Stimulated activated CD8-positive, alpha-beta memory T cell treated with anti-CD3 and anti-CD28 coated beads, Interleukin-15, amount 100 ng/mL, for 48 hours (primary cell): ENCODE measurements around the gene HS3ST3B1.

Experiments
- DNase-seq, 2 donors: peaks; one replicate each; pipeline ENCODE4 v3.0.0-alpha.2; 2020; ENCODE audit warnings: low read depth in 2 of 2

HS3ST3B1 gene

GRCh38 chr17:14300575-14301278 is at the start of gene HS3ST3B1:
TSS of gene HS3ST3B1 (plus strand) at chr17:14301081. CDS start at chr17:14301519, 438 bp downstream.
- DNase-seq, result peak; percentile 98 to 99

DNA sequence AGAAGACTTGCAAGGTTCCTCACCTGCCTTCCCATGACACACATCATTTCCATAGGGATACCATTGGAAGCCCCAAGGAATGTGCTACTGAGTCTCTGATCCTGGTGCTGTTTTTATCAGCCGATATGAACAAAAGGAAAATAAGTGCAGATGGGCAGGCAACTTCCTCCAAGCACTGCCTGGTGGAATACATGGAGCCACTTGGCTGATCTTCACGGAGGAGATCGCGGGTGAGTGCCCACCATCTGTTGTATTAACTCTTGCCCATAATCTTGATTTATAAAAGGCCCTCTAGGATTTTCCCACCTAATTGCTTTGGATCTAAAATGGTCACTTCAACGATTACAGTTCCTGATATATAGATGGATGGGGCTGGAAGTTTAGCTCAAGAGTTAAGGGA is 39.5 kb upstream of the HS3ST3B1 start:
- DNase-seq, result no peak

- no peak for DNase-seq
Measured at GRCh38 chr17:14268264-14268663, 32.6 kb upstream of the HS3ST3B1 start.

DNA sequence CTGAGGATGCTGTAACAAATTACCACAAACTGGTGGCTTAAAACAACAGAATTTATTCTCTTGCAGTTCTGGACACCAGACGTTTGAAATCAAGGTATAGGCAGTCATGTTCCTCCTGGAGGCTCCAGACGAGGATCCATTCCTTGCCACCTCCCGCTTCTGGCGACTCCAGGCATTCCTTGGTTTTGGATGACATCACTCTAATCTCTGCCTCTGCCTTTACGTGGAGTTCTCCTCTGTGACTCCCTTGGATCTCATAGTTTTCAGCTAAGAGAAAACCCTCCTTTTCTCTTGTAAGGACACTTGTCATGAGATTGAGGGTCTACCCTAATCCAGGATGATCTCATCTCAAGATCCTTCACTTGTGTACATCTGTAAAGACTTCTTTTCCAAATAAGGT is 31.4 kb upstream of the HS3ST3B1 start:
- no peak for DNase-seq

DNA sequence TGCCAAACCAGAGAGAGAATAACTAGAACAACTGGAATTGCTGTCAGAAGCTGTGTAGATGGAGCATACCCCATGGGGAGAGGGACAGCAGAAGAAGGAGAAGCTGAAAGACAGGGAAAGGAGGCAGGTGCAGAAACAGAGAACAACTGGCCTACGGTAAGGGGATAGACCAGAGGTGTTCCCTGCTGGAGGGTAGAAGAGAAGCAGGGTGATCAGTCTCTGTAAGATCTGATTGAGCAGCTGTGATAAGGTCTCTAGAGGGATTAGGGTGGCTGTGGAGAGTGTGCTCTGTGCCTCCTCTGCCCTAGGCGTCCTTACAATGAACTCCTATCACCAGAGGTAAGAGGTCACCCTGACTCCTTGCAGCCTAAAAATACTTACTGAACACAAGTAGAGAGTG is 30.4 kb upstream of the HS3ST3B1 start:
- no peak for DNase-seq

DNA sequence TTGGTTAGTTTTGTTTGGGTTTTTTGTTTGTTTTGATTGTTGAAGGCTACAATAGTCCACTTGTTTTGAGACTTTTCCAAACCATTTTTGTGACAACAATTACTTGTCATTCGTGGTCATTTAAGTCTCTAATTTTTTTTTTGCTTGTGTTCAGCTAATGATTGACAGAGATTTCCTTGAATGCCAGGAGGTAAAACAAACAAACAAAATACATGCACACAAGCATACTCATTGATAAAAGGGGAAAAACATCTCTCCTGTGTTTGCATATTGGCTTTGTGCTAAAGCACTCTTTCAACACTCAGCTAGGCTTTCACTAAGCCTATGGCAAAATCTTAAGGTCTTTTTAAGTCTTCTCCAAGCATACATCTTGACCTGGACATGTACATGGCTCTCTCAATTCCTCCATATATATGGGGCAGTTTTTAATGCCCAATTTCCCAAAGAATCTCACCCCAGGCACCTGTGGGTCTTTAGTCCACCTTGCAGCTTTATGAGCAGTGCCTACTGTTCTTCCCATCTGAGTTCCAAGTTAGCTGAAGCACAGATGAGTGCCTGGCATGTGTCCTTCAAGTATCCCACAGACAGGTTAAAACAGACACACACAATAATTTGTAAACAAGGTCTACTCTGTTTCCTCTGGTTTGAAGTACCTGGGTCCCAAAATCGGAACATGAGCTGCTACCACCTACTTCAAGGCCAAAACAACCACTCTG is 24.2 kb upstream of the HS3ST3B1 start:
- no peak for DNase-seq

DNA sequence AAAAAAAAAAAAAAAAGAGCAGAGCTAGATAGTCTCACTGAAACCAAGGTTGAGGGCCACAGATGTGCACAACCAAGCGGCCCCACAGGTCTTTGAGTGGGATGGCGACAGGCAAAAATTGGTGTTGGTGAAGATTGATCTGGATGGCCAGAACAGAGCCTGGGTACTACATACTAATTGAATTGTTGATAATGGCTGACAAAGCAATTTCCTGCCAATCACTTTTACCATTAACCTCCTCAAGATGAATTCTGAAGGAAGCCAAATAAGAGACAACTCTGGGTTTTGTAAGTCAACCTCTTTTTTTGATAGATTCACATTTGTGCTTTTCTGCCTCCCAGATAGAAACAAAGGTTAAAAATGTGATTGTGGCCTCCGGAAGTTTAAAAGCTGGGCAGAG is 19.4 kb upstream of the HS3ST3B1 start:
- DNase-seq, result no peak

- DNase-seq, result no peak
Measured at GRCh38 chr17:14282726-14283125, 18.2 kb upstream of the HS3ST3B1 start.

DNA sequence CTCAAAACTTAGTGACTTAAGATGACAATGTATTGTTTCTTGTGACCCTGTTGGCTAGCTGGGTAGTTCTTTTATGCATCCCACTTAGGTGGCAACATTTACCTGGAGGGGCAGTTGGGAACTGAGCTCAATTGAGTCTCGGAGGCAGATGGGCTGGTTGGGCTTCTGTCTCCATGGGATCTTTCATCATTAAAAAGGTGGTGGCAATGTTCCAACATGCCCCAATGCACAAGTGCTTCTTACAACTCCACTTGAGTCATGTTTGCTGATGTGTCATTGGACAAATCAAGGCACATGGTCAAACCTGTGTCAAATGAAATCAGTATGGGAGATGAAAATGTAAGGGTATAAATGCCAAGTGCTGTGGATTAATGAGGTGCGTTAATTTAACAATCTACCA is 11.7 kb upstream of the HS3ST3B1 start:
- DNase-seq, result no peak

GRCh38 chr17:14294876-14295275 is 6.0 kb upstream of the HS3ST3B1 start:
- no peak for DNase-seq

DNA sequence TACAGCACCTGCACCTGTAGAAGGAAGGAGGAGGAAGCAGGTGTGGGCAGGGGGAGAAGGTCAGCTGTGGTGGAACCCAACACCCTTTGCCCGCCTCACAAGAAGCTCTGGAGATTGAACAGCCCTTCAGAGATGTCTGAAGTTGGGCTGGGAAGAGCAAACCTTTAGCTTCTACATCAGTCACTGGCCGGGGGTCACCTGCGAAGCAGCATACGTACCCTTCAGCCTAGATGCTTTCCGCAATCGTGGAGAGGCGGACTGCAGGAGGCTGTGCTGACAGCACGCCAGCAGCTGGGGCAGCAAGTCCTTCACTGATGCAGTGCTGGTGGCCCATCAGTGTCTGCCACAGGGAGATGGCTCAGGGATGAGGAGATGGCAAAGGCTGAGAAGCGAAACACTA is 5.2 kb upstream of the HS3ST3B1 start:
- DNase-seq, result no peak

DNA sequence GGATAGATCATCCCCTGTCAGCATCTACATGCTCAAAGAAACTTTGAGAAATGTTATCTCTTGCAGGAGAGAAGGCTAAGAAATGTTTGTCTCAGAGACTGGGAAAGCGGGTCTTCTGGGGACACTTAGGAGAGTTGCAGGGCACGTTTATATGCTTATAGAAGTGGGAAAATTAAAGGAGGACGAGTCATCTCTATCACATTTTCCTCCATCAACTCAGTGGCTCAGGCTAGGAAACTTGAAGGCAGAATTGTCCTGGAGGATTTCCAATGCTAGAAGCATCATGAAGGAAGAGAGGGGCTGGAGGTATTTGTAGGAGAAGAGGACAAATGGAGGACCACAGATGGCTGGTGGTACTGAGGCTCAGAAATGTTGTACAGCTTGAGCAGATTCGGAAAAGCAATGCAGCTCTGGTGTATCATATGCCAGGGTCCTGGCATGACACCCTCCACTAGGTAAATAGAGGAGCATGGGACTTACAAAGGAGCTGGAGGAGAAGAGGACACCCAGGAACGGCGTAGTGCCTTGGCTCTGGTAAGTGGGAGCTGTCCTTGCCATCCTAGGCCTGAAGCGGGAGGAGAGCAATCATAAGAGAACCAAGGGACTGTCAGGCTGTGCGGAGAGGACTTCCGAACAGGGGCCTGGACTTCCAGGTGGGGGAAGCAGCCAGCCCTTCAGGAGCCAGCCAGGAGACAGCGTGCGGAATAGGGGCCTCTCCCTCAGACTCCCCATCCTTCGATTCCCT is 4.5 kb upstream of the HS3ST3B1 start:
- DNase-seq, result no peak

DNA sequence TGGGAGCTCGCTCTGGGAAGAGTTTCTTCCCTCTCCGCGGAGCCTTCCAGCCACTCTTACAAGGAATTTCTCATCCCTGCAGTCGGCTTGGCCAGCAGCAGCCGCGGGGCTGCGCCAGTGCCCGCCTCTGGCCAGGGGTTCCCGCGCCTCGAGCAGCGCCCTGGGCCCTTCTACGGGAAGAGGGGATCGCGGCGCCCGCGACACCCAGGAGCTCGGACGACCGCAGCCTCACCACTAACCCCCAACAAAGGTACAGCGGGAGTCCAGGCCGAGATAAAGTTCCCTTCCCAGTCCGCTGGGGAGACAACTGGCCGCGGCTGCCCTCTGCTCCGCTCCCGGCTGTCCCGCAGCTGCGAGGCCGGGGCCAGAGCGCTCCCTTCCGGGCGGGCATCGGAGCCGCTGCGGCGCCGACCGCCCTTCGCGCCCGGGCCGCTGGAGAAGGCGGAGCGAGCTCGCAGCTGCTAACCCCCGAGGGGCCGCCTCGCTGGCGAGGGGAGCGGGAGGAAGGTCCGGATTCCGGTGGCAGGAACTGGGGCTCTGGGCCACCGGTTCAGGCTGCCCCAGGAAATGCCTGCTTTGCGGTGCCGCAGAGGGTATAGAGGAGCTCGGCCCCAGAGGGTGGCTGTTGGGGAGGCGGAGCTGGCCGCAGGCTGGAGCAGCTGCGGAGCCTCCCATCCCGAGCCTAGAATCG is 3.6 kb upstream of the HS3ST3B1 start:
- no peak for DNase-seq

GRCh38 chr17:14298221-14298946 is 2.5 kb upstream of the HS3ST3B1 start:
- DNase-seq, result no peak

GRCh38 chr17:14298947-14299279 is 2.0 kb upstream of the HS3ST3B1 start:
- no peak for DNase-seq

DNA sequence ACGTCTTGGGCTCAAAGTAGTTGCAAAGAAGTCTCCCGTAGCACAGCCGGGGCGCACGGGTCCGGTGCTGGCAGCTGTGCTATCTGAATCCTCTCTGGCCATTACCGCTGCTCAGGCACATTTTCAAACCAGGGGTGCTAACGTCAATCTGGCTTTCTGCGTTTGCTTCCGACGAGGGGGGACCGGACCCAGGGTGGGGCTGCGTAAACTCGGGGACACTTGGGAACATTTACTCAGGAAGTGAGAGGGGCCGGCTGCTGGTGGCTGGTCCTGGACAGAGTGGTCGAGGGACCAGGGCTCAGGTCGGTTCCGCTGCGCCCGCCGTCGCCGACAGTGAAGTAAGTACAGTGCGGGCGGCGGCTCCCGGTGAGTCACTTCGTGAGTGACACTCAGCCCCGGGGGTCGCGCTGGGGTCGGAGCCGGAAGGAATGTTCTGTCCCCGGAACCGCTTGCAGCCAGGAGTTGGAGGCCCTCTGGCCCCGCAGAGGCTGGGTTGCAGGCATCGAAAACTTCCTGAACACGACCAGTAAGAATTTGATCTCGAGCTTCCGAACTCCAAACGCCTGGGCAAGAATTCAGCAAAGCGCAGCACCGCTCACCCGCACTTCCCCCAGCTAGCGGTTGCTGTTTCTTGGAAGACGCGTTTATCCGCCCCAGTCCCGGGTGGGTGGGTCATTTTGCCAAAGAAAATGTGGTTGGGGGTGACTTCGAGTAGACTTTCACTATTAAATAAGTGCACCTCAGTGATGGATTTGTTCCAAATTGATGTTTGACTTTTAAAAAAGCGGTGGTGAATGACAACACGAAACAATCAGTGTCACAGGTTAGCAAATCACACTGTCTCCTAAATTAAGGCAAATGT is 1.4 kb upstream of the HS3ST3B1 start:
- DNase-seq, result no peak

DNA sequence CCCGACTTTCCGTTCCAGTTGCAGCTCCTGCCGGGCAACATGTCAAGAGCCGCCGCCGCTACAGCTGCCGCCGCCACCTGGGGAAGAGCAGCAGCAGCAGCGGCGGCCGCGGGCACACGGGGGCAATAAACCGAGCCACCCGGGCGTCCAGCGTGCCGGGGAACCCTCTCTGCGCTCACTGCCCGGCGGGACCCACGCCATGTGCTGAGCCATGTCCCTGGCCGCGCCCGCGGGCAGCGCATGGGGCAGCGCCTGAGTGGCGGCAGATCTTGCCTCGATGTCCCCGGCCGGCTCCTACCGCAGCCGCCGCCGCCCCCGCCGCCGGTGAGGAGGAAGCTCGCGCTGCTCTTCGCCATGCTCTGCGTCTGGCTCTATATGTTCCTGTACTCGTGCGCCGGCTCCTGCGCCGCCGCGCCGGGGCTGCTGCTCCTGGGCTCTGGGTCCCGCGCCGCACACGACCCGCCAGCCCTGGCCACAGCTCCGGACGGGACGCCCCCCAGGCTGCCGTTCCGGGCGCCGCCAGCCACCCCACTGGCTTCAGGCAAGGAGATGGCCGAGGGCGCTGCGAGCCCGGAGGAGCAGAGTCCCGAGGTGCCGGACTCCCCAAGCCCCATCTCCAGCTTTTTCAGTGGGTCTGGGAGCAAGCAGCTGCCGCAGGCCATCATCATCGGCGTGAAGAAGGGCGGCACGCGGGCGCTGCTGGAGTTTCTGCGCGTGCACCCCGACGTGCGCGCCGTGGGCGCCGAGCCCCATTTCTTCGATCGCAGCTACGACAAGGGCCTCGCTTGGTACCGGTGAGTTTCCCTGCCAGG is 604 bp downstream of the HS3ST3B1 start:
- DNase-seq, result no peak

DNA sequence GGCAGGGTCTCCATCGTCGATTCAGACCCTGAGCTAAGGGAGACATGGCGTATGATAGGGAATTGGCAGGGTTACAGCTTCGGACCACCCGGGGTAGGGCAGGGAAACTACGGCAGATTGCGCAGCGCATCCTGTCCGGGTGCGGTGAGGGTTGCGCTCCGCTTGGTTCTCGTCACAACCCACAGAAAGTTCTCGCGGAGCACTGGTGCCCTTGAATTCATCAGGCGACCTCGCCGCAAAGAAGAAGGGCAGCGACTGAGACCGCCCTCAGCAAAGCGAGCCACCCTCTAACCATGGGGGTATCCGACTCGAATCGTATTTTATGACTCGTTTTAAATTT is 1.2 kb downstream of the HS3ST3B1 start:
- DNase-seq, result peak in 1 of 2 donors; percentile 58

GRCh38 chr17:14302431-14303099 is 1.7 kb downstream of the HS3ST3B1 start:
- DNase-seq, result peak; percentile 76 to 77
